HL-60 (cell line): ENCODE results near the gene JPH4.

Source experiments
- POLR2AphosphoS5 ChIP-seq: IDR thresholded peaks from 2 replicates; pipeline ENCODE4 v1.6.1; 2012; ENCODE audit warnings: low read depth
- SPI1 ChIP-seq: IDR thresholded peaks from 2 replicates; pipeline ENCODE4 v1.6.1; 2012; ENCODE audit warnings: low read depth, mild to moderate bottlenecking, borderline replicate concordance
- TF ChIP-seq, protein P1 (sequence below): IDR thresholded peaks from one replicate; pipeline ENCODE4 v1.5.1; 2011; ENCODE audit warnings: low read length, control low read depth, inconsistent platforms; ENCODE audit not compliant: insufficient read depth
- TF ChIP-seq, protein P2 (sequence below): IDR thresholded peaks from 2 replicates; pipeline ENCODE4 v1.6.1; 2012; ENCODE audit warnings: low read depth; ENCODE audit not compliant: insufficient replicate concordance

DNA sequence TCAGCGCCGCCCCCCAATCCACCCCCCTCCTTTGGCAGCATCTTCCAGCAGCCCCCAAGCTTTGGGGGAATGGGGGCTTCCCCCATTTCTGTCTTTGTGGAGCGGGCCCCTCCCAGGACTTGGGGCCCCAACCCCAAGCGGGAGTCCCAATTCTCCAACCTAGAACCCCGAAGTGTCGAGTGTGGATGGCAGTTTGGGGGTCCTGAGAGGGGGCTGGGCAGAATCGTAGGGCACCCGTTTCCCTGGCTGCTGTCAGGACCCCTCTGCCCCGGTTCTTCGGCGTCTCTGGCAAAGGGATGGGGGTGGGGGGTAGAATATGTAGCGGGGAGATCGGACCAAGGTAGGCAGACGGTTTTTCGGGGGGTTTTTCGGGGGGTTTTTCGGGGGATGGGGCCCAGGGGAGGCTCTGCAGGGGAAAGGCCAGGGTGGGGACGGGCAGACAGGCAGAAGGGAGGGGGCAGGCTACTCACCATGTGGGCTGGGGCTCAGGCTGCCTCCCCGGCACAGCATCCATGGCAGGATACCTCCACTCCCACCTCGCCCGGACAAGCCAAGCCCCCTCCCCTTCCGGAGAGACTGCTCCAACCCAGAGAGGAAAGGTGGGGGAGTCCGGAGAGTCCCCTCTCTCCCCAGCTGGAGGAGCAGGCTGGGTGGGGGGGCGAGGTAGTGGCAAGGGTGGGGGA lies 739 bp downstream of the JPH4 start:
- TF ChIP-seq, protein P1, sequence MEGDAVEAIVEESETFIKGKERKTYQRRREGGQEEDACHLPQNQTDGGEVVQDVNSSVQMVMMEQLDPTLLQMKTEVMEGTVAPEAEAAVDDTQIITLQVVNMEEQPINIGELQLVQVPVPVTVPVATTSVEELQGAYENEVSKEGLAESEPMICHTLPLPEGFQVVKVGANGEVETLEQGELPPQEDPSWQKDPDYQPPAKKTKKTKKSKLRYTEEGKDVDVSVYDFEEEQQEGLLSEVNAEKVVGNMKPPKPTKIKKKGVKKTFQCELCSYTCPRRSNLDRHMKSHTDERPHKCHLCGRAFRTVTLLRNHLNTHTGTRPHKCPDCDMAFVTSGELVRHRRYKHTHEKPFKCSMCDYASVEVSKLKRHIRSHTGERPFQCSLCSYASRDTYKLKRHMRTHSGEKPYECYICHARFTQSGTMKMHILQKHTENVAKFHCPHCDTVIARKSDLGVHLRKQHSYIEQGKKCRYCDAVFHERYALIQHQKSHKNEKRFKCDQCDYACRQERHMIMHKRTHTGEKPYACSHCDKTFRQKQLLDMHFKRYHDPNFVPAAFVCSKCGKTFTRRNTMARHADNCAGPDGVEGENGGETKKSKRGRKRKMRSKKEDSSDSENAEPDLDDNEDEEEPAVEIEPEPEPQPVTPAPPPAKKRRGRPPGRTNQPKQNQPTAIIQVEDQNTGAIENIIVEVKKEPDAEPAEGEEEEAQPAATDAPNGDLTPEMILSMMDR = no peak
- TF ChIP-seq POLR2AphosphoS5 (no peak), SPI1 (no peak)
- TF ChIP-seq, protein P2, sequence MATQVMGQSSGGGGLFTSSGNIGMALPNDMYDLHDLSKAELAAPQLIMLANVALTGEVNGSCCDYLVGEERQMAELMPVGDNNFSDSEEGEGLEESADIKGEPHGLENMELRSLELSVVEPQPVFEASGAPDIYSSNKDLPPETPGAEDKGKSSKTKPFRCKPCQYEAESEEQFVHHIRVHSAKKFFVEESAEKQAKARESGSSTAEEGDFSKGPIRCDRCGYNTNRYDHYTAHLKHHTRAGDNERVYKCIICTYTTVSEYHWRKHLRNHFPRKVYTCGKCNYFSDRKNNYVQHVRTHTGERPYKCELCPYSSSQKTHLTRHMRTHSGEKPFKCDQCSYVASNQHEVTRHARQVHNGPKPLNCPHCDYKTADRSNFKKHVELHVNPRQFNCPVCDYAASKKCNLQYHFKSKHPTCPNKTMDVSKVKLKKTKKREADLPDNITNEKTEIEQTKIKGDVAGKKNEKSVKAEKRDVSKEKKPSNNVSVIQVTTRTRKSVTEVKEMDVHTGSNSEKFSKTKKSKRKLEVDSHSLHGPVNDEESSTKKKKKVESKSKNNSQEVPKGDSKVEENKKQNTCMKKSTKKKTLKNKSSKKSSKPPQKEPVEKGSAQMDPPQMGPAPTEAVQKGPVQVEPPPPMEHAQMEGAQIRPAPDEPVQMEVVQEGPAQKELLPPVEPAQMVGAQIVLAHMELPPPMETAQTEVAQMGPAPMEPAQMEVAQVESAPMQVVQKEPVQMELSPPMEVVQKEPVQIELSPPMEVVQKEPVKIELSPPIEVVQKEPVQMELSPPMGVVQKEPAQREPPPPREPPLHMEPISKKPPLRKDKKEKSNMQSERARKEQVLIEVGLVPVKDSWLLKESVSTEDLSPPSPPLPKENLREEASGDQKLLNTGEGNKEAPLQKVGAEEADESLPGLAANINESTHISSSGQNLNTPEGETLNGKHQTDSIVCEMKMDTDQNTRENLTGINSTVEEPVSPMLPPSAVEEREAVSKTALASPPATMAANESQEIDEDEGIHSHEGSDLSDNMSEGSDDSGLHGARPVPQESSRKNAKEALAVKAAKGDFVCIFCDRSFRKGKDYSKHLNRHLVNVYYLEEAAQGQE = no peak
